Activated T-cell treated with anti-CD3 and anti-CD28 coated beads for 24 hours (primary cell): Measurements from ENCODE around the gene BRI3BP.
"Not testable (repeated sequence)": the region's sequence is repeated elsewhere in the genome, so short reads cannot be mapped to it uniquely, and the experiment has no call there.

Experiments
- DNase-seq: peaks from one replicate; pipeline ENCODE4 v3.0.0-alpha.2; 2020; ENCODE audit warnings: low read depth

BRI3BP gene

GRCh38 chr12:125024949-125025563 is 31.6 kb downstream of the BRI3BP start:
- no peak for DNase-seq

DNA sequence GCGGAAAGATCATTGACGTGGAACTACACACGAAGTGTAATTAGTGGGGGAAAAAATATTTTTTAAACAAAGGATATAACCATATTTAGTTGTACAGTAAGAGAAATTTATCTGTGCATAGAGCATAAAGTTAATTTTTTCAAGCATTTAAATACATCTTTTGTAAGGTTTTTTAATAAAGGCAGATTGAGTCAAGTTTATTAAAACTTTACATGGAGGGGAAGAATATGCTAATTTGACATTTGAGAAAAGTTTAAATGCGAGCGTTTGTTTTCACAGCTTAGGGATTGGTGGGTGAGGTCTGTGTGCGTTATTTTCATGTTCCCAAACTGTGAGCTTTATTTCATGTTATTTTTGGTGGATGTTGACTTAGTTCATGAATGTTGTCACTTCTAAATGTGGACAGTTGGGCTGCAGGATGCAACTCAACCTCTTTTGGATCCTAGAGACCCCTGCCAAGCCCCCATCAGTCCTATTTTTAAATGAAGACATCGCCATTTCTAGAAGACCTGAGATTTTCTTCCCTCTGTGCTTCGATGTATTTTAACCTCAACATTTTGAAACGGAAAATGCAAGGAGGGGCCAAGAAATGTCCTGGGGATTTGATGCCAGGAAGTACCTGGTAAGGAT is 32.3 kb downstream of the BRI3BP start:
- DNase-seq = no peak

DNA sequence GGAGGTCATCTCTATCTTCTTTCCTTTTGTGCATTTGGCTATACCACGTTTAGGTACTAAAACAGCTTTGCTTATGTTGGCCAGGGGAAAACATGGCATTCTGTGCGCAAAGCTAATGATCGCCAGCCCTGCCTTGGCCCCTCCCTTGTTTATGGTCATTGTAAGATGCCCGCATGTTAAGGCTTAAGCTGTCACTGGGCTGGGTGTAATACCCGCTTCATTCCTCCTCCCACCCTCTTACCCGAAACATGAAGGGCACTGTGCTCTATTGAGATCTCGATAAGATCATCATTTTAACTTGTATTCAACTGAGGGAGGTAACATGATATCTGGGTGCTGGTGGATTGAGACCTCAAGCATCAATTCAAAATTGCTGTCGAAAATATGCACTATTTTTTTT is 34.7 kb downstream of the BRI3BP start:
- no peak for DNase-seq

DNA sequence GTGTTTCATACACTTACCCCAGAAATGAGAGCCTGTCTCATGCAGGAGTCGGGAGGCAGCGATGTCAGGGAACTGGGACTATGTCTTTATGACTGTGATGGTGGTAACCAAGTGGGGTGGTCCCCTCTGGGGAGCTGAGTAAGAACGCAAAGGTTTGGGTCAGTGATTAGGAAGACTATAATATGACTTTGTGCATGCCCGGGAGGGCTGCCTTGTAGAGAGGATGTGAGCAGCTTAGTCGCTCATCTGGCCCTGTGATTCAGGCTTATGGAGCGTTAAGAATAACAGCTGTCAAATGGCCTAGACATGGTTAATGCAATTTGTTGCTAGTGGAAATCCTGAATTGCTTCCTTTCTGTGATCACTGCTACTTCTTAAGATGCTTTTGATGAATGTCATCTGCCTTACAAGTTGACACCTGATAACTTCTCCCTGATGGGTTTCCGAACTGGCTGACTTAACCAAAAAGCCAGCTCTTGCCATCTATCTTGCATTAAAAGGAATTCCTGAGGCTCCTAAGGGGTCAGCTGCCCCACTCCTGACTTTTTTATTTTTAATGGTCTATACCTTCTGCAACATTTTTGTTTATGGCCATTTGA is 36.4 kb downstream of the BRI3BP start:
- DNase-seq = no peak

- DNase-seq = not testable (repeated sequence)
These were observed 38.0 kb downstream of the BRI3BP start for GRCh38 chr12:125031471-125031870.

DNA sequence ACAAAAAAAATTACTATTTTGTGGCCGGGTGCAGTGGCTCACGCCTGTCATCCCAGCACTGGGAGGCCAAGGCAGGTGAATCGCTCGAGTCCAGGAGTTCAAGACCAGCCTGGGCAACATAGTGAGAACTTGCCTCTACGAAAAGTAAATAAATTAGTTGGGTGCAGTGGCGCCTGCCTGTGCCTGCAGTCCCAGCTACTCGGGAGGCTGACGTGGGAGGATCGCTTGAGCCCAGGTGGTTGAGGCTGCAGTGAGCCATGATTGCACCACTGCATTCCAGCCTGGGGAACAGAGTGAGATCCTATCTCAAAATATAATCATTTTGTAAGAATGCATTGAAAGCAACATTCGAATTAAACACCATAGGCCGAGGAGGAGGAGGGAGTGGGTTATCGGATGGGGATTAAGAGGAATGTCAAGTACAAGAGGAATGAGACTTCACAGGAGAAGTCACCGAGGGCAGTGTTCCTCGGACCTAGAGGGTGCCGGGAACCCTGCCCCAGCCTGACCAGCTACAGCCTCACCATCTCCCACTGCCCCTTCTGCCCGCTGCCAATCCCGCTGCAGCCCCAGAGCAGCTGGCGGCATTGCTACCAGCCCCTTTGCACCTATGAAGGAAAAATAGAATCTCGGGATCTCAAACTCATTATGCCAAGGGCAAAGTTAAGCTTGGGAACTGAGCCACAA is 39.2 kb downstream of the BRI3BP start:
- DNase-seq = no peak

DNA sequence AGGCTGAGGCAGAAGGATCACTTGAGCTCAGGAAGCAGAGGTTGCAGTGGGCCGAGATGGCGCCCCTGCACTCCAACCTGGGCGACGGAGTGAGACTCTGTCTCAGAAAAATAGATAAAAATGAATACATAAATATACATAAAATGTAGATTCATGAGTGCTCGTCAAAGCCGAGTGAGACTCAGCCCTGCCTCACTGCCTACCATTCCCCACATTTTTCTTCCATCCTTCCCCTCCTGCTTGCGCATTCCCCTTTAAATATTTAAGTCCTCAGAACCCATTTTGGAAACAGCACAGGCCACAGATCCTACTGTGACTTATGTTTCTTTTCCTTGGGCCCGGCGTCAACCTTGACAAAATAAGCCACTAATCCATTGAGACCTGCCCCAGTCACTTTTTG is 39.8 kb downstream of the BRI3BP start:
- DNase-seq = no peak

GRCh38 chr12:125038976-125039625 is 45.7 kb downstream of the BRI3BP start:
- DNase-seq = no peak

DNA sequence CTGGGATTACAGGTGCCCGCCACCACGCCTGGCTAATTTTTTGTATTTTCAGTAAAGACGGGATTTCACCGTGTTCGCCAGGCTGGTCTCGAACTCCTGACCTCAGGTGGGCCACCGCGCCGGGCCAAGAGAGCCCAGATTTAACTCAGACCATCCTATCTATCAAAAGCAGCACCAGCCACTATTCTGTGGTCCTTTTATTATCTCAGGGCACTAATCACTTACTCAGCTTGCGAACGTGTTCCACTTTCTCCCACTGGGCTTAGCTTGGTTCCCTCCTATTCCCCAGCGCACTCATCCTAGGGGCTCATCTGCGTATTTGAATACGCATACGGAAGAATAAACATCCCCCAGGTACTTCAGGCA is 55.6 kb downstream of the BRI3BP start:
- no peak for DNase-seq

DNA sequence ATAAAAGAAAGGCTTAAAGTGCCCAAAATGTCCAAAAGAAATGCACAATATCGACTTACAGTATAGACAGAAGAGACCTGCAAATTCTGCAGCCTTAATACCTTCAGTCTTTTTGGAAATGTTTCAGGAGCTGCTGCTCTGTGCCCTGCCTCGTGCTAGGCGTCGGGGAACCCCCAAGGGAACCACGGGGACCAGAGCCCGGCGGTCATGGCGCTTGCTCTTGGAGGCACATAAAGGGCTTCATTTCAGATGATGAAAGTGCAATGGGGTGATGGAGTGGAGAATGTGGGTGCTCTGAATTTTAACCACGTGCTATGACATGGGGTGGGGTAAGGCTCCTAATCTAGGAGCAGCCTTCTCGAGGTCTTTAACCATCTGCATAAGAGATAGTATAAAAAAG is 57.0 kb downstream of the BRI3BP start:
- DNase-seq = no peak

DNA sequence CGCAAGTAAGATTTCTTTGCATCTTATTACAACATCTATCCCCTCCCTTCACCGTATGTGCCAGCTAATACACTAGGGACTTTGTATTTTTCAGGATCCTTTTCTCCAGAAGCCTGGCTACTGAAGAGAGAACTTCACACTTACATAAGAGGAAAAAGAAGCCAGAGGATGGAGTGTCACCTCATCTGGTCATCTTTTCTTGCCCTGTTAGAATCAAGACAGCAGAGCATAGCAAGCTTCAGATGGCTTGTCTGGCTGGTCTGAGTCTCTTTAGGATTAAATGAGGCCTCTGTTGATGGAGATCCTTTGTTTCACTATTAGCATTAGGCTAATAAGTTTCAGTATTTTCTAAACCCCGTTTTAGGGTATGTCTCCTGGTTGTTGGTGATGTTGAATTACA is 57.4 kb downstream of the BRI3BP start:
- DNase-seq = no peak

GRCh38 chr12:125053821-125054220 is 60.4 kb downstream of the BRI3BP start:
- no peak for DNase-seq

GRCh38 chr12:125055591-125055990 is 62.1 kb downstream of the BRI3BP start:
- DNase-seq = no peak

- no peak for DNase-seq
These were observed 62.9 kb downstream of the BRI3BP start for GRCh38 chr12:125056306-125056705.

GRCh38 chr12:125057708-125058107 is 64.3 kb downstream of the BRI3BP start:
- no peak for DNase-seq

DNA sequence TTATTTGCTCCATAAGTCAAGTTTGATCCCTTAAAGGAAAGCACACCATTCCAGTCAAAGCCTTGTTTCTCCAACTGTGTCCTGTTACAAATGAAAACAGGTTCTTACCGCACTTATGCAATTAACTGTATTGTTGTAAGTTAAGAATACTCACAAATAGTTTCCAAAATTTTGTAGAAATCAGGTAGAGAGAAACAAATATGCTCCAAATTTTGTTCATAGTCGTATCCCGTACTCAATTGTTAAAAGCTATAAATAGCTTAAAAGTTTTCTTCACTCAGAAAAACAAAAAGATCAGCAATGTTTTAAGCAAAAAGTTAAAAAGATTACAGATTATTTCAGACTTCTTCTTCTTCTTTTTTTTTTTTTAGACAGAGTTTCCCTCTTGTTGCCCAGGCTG is 67.8 kb downstream of the BRI3BP start:
- DNase-seq = no peak

DNA sequence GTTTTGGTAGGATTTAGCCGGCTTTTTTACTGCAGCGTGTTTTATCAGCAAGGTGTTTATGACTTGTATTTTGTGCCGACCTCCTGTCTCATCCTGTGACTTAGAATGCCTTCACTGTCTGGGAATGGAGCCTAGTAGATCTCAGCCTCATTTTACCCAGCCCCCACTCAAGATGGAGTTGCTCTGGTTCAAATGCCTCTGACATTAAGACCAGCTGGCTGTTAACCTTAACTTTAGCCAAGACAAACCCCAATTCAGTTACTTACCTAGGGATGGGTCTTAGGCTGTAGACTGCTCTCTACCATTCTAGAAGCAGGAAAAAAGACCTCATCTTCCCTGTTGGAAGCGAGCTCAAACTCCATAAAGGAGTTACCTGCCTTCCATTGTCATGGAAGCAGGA is 70.1 kb downstream of the BRI3BP start:
- not testable (repeated sequence) for DNase-seq

GRCh38 chr12:125064492-125064891 is 71.0 kb downstream of the BRI3BP start:
- no peak for DNase-seq

DNA sequence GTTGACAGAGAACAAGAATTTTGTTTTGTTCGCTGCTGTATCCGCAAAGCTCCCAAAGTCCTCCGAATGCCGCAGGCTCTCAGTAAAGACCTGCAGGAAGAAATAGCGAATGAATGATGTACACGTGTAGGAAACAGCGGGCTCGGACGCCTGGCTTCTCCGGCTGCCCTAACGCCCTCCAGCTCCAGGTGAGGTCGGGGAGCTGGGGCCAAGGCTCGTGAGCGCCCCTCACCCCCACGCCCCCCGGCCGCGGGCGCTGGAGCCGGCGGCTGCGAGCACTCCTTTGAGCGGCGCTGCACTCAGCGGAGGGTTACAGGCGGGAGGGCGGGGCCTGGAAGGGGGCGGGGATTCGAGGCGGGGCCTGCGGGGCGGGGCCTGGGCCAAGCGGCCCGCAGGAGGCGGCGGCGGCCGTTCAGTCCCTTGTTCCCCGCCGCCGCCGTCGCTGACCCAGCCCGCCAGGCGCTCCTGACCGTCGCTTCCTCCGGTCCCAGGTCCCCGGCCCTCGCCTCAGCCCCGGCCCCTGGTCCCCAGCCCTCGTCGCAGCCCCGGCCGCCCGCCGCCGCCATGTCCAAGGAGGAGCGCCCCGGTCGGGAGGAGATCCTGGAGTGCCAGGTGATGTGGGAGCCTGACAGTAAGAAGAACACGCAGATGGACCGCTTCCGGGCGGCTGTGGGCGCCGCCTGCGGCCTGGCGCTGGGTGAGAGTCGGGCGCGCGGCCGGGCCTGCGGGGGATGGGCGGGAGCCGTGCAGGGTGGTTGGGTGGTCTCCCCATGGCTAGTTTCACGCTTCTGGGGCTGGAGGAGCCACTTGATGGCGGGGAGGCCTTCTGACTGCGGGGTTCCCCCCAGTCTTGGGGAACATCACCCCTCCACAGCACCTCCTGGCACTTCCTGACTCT is 71.8 kb downstream of the BRI3BP start, which contains the start of gene AACS:
Gene AACS, plus strand, starts transcription at position 415 of the 898 bp plus-strand sequence. Its CDS starts 150 bp downstream, at position 565.
- peak; percentile 68 for DNase-seq

DNA sequence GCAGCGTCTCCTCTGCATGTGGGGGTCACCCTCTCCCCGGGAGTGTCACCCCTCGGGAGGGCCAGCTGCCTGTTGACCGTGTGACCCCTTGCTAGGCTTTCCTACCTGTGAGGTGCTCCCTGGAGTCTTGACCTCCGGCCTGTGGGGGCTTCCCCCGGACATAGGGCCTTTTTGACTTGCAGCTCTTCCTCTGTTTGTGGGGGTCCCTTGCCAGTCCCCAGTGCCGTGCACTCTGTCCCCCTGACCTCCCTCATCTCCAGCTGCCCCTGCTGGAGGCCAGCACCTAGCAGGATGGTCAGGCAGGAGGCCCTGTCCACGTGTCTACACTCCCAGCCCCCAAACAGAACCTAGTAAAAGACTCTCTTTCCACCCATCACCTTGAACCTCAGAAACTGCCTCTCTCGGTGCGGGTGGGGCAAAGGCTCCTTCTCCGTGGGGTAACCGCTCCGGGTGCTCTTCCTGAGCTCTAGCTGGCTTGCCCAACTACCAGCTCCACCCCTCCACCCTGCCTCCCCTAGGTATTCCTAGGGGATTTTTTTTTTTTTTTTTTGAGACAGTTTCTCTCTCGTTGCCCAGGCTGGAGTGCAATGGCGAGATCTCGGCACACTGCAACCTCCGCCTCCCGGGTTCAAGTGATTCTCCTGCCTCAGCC is 72.6 kb downstream of the BRI3BP start:
- no peak for DNase-seq

GRCh38 chr12:125068391-125068790 is 74.9 kb downstream of the BRI3BP start:
- no peak for DNase-seq
